Suppressor macrophage treated with lipopolysaccharide for 4 hours (primary cell): ENCODE measurements around the gene ERN1.
A peak's percentile ranks its signal among the peaks of the same experiment; 100 is the strongest.
"Not testable (repeated sequence)": the region's sequence is repeated elsewhere in the genome, so short reads cannot be mapped to it uniquely, and the experiment has no call there.

Experiments
- DNase-seq: peaks from one replicate; pipeline ENCODE4 v3.0.0-alpha.2; 2020

ERN1 gene

GRCh38 chr17:64129765-64130558 is at the start of gene ERN1:
TSS of gene ERN1 (minus strand) at chr17:64130144. CDS start at chr17:64130029, 115 bp downstream.
- DNase-seq, result peak; percentile 97

DNA sequence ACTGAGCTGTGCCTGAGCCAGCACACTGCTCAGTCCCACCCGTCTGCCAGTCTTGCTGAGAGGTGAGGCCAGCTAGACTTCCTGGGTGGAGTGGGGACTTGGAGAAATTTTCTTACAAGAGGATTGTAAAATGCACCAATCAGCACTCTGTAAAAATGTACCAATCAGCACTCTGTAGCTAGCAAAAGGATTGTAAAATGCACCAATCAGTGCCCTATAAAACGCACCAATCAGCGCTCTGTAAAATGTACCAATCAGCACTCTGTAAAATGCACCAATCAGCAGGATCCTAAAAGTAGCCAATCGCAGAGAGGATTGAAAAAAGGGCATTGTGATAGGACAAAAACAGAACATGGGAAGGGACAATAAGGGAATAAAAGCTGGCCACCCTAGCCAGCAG is 49.1 kb upstream of the ERN1 start:
- DNase-seq, result not testable (repeated sequence)

DNA sequence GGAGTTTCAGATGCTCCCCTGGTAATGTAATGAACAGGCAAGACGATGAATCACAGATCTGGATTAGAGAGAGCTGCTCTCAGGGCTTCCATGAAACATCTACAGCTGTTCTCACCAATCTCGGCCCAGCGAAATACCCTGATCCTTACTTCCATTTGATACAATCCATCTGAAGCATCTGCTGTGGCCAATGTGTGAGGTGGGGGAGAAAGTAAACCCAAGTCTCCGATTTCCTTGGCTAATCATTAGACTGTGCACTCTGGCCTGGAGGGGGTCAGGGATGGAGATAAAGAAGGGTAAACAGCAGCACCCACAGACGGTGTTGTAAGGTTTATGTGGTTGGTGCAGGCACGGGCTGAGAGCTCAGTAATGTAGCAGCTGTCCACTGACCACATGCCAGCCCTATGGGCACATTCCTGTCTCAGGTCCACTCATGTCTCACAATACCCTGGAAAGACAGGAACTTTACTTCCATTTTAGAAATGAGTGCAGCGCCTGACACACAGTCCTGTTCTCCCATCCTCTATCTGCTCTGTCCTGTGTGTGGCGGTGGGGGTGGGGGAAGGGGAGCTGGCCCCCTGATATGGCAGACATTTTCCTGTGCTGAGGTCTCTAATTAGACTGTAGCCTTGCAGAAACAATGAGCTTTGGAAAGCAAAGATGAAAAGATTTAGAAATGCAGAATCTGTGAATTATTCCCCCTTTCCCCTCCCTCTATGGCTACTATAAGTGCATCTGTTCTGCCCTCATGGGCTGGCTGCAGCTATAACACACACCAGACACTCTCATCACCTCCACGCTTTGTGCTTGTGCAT is 48.3 kb upstream of the ERN1 start:
- DNase-seq, result no peak

DNA sequence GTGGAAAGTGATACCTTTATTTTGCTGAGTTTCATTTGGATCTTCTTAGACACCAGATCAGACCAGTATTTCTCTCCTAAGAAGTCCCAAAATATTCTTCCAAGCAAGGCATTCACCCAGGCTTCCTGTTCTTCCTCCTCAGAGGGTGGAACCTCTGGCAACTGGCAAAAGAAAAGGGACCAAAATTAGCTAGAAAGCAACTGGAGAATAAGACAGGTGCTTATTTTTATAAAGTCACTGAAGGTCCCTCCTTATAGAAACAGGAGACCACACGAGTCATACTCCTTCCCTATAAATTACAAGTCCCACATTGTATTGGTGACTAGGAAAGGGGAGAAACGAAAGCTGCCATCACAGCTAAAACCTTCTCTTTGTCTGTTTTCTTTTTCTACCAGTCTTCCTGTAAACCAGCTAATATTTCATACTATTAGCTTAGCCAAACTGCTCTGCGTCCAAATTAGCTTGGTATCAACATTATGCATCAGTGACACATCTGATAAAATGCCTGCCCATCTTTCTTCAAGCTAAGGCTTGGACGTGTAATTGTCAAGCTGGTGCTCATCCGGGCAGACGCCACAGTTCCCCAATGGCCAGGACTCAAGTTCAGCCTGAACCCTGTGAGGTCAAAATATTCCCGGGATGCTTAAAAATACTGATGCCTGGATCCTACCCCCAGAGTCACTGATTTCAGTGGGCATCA is 47.5 kb upstream of the ERN1 start:
- no peak for DNase-seq

DNA sequence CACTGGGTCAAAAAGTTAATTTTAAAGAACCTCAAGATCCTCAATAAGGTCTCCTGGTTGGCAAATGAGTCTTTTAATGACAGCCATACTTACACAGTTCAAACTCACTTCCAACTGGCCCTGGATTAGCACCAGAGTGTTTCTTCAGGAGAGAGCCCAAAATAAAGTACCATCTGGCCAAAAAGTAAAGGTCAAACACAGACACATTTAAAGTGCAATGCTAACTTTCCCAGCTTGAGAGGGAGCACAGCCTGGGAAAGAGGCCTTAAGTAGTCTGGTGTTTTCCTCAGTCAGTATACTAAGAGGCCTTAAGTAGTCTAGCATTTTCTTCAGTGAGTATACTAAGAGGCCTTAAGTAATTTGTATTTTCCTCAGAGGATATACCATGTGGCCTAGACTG is 46.6 kb upstream of the ERN1 start:
- no peak for DNase-seq

DNA sequence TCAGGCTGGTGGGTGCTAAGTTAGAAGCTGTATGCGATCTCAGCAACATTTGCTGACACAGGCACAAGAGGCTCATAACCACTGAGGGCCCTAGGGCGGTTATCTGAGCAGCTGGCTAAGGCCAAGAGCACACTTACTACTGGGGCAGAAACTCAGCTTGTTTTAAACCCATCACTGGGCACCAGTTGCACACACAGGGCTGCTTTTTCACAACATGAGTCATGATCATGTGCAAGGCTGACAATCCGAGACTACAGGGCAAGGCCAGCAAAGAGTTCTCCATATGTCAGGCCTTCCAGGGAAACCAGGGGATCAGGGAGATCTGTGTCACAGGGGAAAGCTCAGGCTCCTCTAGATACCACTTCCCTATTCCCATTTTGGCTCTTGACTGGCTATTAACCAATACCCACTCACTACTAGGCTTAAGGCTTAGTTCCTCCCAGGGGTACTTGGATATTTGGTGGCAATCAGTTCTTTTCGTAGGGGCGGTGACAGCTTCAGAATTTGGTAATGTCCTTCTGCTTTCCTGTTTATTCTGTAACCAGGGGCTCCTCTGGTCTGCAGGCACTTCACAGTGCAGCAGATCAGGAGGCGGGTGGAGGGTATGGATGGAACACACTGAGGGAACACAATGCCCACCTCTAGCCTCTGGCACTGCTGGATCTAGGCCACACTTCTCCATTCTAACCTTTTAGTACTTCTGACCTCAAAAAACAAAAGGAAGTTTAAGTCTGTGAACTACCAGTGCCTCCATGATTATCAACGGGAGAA is 44.9 kb upstream of the ERN1 start:
- DNase-seq, result peak; percentile 98

DNA sequence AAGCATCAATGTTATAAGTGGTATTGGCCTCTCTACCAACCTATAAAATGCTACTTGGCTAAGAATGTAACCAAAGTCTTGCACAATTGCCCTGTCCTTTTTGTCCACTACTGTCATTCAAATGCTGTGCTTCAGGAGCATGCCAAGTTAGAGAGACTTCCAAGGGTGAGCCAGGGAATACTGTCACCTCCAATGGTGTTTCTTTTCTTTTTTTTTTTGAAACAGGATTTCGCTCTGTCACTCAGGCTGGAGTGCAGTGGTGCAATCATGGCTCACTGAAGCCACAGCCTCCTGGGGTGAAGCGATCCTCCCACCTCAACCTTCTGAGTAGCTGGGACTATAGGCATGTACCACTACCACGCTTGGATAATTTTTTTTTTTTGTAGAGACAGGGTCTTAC is 43.7 kb upstream of the ERN1 start:
- no peak for DNase-seq

- DNase-seq, result no peak
Observed at GRCh38 chr17:64172510-64172909, 42.6 kb upstream of the ERN1 start.

DNA sequence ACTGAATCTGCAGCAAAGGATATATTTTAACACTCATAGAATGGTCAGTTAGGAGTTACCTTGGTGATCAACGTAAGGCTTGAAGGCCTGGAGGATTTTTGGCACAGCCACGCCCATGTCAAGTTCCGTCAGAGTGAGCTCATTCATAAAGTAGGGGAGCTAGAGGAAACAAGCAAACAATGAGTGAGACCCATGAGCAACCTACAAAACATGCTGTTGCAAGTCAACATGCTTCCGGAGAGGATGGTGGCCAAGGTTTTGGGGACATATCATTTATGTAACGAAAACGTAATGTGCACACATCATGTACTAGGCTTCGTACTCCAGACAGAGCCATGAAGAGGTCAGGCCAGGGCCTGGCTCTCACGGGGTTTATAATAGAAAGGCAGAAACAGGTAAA is 41.1 kb upstream of the ERN1 start:
- no peak for DNase-seq

DNA sequence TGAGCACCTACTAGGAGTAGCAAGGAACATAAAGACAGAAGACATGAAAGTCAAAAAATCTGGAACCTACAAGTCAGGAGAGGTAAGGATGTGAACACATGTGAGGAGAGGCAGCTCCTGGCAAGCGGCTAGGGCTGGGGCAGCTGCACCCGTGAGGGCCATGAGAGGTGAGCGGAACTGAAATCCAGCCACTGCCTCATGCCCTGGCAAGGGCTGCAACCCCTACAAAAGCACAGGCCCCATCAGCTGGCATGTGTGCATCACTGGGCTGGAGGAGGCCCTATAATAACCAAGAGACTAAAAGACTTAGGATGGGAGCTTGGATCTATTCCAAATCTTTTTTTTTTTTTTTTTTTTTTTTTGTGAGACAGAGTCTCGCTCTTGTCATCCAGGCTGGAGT is 40.3 kb upstream of the ERN1 start:
- DNase-seq, result no peak

DNA sequence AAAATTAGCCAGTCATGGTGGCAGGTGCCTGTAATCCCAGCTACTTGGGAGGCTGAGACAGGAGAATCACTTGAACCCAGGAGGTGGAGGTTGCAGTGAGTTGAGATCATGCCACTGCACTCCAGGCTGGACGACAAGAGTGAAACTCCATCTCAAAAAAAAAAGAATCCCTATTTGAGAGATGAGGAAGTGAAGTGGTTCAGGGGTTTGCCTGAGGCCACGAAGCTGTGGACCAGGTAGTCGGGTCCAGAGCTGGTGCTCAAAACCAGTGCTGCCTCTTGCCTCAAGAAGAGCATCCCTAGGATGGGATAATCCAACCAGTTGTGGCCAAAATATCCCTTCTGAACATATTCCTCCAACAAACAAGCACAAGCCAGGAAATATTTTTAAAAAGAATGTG is 37.7 kb upstream of the ERN1 start:
- not testable (repeated sequence) for DNase-seq

GRCh38 chr17:64166876-64167275 is 36.9 kb upstream of the ERN1 start:
- DNase-seq, result no peak

DNA sequence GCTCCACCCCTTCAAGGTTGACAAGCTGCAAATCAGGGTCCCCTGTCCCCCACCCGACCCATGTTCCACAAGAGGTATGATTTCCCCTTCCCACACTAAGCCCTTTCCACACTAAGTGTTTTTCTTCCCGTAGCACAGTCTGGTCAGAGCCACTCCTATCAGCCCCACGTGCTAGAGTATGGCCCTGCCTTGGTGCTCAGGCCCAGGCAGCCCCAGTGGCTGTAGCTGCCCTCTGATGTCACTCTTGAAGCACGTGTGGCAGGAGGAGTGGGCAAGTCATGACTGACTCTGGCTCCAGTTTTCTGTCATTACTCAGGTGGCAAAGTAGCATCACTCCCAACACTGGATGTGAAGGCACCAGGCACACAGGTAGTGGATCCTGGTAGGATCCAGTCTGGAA is 35.4 kb upstream of the ERN1 start:
- DNase-seq, result no peak

DNA sequence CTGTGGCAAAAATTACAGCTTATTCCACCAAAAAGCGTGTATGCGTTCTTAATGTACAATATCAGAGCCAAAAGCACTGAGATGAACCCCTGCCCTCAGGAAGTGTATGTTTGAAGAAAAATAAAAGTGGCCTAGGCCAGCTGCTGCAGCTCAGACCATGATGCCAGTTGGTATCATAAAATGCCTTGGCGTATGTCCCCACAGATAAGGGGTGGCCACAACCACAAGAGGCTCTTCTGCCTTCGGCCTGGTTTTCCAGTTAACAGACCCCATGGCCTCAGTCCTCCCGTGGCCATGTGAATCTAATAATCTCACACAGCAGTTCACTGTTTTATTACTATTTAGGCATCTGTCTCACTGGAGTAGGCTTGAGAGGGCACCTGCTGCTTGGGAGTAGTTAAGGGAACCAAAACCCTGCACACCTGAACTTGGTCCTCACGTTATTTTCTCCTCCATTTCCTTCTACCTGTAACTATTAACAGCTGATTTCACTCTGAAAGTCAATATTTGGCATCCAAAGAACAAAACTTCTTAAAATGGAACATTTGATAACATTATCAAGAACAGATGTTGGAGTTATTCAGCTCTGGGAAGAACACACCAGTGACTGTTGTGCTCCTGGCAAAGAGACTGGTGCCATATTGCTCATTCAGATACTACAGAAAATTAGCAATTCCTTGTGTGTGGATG is 34.8 kb upstream of the ERN1 start:
- DNase-seq, result no peak

- no peak for DNase-seq
Observed at GRCh38 chr17:64163468-64163867, 33.5 kb upstream of the ERN1 start.

GRCh38 chr17:64162554-64162953 is 32.6 kb upstream of the ERN1 start:
- no peak for DNase-seq

GRCh38 chr17:64161380-64162176 is 31.6 kb upstream of the ERN1 start:
- DNase-seq, result no peak

DNA sequence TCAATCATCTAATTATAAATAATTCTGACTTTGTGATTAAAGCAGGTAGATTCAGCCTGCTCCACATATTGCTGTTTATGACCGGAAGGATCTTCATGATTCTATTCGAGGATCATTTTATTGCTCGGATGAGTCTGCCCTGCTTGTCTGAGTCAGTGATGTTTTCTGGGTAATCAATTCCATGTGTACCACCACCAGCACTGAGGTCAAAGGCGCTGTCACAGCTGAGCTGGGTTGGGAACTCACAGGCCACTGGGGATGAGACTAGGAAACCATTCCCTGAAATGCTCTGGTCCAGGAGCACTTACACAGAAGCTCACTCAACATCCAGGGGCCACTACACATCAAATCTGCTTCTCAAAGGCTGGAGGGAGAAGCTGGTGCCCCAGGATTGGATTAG is 30.4 kb upstream of the ERN1 start:
- DNase-seq, result no peak

GRCh38 chr17:64158831-64159590 is 29.1 kb upstream of the ERN1 start:
- peak; percentile 17 for DNase-seq

DNA sequence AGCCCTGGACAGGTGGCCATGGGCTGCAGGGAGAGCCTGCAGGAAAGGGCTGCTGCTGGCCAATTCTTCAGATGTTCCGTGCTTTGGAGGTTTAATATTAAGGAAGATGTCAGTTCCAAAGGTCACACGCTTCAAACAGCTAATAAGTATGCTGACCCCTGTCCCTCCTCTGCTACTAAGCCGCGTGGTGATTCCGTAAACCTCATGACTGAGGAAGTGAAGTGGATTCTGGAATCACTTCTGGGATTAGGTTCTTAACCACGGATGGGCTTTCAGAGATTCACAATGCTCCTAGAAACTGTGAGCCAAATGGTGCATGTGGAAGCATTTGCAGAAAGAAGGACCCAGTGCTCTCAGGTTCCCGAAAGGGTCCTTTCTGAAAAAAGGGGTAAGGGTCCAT is 28.5 kb upstream of the ERN1 start:
- no peak for DNase-seq
